AG04449 (cell line): ENCODE results near the gene GNB2.

Source experiments
- CTCF ChIA-PET: fragments of 350-600 bp; formaldehyde crosslinking; extraction: SDS; loops from one replicate; lab custom pipeline; 2021; ENCODE audit warnings: antibody characterized with exemption; lab: Yijun Ruan, JAX
- POLR2A ChIA-PET: fragments of 400-600, 350-600 bp; formaldehyde crosslinking; extraction: SDS; loops from one replicate; lab custom pipeline; 2020; ENCODE audit warnings: antibody characterized with exemption, inconsistent platforms; lab: Yijun Ruan, JAX
- DNase-seq: peaks from one replicate; pipeline ENCODE4 v3.0.0-alpha.2; 2010; ENCODE audit warnings: low read depth, low spot score
- H3K4me3 ChIP-seq: 2 replicates; pipeline ENCODE4 v1.5.1; 2011; ENCODE audit warnings: low read depth, mild to moderate bottlenecking, control low read depth, low read length
- TF ChIP-seq, protein P1 (sequence below): IDR thresholded peaks from one replicate; pipeline ENCODE4 v1.5.1; 2011; ENCODE audit warnings: mild to moderate bottlenecking, moderate library complexity, low read length, control low read depth, inconsistent platforms; ENCODE audit not compliant: insufficient read depth; ENCODE audit errors: missing control alignments

GNB2 gene

DNA sequence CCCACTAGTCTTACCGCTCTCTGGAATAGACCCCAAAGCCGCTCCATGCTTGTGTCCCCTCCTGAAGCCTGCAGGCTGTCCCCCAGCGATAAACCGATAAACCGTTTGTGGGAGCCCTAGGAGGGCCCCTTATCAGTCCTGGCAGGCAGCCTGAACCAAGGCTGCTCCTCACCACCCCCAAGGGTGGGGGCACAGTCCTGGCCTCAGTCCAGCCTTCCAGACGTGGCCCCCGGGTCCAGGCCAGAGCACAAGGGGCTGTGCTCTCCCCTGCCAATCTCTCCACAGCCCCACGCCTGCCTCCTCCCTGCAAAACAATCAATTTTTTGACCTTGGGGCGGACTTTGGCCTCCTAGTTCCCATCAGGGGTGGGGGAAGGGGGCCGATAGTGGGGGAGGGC lies 32.1 kb upstream of the GNB2 start, which contains the start of gene TFR2:
TSS of gene TFR2 (minus strand) at position 90 of the 397 bp plus-strand sequence. CDS start at position 47, 43 bp downstream.
- no peak within 1 kb of the TSS for H3K4me3 ChIP-seq
- TF ChIP-seq, protein P1, sequence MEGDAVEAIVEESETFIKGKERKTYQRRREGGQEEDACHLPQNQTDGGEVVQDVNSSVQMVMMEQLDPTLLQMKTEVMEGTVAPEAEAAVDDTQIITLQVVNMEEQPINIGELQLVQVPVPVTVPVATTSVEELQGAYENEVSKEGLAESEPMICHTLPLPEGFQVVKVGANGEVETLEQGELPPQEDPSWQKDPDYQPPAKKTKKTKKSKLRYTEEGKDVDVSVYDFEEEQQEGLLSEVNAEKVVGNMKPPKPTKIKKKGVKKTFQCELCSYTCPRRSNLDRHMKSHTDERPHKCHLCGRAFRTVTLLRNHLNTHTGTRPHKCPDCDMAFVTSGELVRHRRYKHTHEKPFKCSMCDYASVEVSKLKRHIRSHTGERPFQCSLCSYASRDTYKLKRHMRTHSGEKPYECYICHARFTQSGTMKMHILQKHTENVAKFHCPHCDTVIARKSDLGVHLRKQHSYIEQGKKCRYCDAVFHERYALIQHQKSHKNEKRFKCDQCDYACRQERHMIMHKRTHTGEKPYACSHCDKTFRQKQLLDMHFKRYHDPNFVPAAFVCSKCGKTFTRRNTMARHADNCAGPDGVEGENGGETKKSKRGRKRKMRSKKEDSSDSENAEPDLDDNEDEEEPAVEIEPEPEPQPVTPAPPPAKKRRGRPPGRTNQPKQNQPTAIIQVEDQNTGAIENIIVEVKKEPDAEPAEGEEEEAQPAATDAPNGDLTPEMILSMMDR = no peak
- DNase-seq = no peak
- ChIA-PET CTCF (no interaction called here), POLR2A (no interaction called here)

DNA sequence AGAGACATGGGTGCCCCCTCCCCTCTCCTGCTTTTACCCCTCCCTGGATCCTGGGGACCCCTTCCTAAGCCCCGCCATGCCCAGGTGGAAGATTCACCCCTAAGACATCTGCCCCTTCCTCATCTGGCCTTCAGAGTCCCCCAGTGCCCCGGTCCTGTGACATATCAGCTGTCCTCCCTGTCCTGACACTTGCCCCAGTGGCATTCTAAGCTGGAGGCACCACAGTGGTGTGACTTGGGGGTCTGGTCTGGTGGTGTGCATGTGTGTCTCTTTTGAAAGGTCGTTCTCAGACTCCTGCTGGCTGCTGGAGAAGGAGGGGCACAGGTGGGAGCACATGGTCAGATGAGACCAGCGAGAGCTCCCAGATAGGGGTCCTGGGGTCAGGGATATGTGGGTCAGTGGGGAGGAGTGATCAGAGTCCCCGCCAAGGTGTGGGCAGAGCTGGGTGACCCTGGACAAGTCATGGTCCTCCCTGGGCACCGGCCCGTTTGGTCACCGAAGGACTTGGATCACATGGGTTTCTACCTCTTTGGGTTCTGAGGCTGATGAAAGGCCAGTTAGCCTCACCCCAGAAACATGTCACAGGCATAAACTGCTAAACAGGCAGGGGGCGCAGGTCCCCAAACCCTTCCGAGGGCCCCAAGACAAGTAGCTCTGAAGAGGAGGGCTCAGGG lies 31.5 kb upstream of the GNB2 start:
- ChIA-PET POLR2A (no interaction called here), CTCF (no interaction called here)
- H3K4me3 ChIP-seq = no peak overlapping the region
- no peak for DNase-seq
- TF ChIP-seq, protein P1 = no peak

DNA sequence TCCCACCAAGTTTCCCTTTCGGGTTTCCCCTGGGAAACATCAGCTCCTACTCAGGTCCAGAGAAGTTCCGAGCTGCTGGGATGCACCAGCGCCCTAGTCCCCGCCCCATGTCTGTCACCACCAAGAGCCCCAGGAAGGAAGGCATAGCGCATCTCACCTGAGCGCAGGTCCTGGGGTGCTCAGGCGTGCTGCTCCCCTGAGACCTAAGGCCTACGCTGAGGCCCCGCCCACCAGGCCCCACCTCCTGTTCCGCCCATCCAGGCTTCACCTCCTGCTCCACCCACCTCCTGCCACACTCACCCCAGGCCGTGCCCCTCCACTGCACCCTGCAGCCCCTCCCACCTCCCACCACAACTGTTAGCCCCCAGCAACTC lies 31.0 kb upstream of the GNB2 start:
- TF ChIP-seq, protein P1 = no peak
- no peak for DNase-seq
- ChIA-PET POLR2A (no interaction called here), CTCF (no interaction called here)
- H3K4me3 ChIP-seq = no peak overlapping the region

DNA sequence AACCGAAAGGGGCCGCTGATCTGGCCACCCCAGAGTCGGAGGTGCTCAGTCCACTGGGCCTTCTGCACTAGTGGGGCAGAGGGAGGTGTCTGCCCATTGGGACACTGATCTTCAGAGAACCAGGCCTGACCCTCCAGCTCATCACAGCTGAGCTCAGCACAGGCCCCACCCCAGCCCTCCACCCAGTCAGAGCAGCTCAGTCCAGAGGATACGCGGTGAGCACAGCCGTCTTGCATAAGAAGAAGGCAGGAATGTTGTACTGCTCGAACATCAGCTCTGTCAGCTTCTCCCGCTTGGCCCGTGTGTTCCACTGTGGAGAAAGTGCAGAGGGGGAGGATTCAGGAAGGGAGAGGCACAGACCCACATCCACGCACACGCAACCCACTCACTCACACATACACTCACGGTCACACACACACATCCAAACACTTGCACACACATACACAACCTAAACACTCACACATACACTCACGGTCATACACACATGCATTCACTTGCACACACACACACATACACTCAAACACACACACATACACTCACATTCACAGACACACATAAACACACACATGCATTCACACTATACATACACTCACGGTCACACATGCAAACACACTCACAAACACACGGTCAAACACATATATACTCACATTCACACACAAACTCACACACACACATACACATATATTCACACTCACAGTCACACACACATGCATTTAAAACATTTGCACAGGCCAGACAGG lies 23.5 kb upstream of the GNB2 start:
- TF ChIP-seq, protein P1 = no peak
- CTCF ChIA-PET = no interaction called here
- H3K4me3 ChIP-seq = no peak overlapping the region
- no peak for DNase-seq
- POLR2A ChIA-PET = no interaction called here

DNA sequence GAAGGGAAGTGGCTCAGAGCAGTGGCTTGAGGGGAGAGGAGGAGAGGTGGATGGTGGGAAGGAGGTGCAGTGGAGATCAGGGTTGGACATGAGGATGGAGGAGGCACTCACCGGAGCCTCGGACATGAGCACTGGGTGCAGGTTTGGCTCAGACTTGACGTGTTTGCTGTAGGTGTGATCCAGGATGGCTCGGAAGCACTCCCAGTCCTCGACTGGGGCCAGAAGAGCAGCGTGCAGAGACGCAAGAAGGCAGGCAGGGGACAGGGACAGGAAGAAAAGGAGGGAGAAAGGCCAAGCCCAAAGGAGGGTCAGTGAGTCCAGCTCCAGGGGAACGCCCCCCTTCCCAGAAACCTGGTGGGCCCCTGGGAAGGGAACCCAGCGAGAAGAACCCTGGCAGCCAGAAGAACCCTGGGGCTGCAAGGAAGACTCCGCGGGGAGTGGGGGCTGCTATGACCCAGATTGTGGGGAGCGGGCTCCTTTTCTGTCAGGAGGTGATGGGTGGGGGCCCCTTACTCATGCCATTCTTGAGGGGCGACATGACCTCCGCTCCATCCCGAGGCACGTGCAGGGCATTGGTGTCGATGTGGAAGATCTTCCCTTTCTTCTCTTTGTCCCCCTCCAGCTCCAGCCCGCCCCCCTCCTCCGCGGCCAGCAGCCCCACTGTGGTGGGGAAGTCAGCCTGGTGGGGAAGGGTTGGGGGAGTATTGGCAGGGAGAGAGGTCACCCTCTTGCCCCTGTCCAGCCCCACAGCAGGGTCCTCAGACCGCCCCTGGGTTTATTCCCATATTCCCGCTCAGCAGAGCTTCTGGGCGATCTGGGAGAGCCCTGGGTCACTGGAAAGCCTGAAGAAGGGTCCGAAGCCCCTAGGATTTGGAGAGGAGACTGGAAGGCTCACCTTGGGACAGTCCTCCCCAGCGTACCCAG lies 18.4 kb upstream of the GNB2 start:
- TF ChIP-seq, protein P1 = no peak
- POLR2A ChIA-PET = no interaction called here
- no peak overlapping the region for H3K4me3 ChIP-seq
- CTCF ChIA-PET = interaction anchor here (1.0 kb wide), 1 partner anchor 37 kb away, joined by 3 read pairs; no protein-coding TSS in a partner anchor
- no peak for DNase-seq
